ENCODE results near the gene TUBB3. TPM values are rescaled to one million over a fixed set of nuclear protein-coding genes. Genes with fewer than 3 reads are reported as not detected.

Gene TUBB3
- total RNA-seq, 1 experiment from 2014 or later = 209 TPM

GRCh38 chr16:89922477-89922883 lies 662 bp upstream of the TUBB3 start (continued):
- no peak for TF ChIP-seq ATF6 (CRISPR knock-in tag; IDR thresholded peaks at IDR 0.05)
- no peak for TF ChIP-seq ZNF138 (CRISPR knock-in tag; conservative IDR thresholded peaks at IDR 0.05)
- no peak for TF ChIP-seq MLX (CRISPR knock-in tag; IDR thresholded peaks at IDR 0.05)
- TF ChIP-seq, protein P1, sequence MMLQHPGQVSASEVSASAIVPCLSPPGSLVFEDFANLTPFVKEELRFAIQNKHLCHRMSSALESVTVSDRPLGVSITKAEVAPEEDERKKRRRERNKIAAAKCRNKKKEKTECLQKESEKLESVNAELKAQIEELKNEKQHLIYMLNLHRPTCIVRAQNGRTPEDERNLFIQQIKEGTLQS (CRISPR knock-in tag; conservative IDR thresholded peaks at IDR 0.05) = no peak
- no peak for TF ChIP-seq ZNF416 (CRISPR knock-in tag; IDR thresholded peaks at IDR 0.05)
- TF ChIP-seq SP1 (CRISPR knock-in tag; conservative IDR thresholded peaks at IDR 0.05) = no peak
- TF ChIP-seq CREM (CRISPR knock-in tag; IDR thresholded peaks at IDR 0.05) = no peak
- TF ChIP-seq, protein P2, sequence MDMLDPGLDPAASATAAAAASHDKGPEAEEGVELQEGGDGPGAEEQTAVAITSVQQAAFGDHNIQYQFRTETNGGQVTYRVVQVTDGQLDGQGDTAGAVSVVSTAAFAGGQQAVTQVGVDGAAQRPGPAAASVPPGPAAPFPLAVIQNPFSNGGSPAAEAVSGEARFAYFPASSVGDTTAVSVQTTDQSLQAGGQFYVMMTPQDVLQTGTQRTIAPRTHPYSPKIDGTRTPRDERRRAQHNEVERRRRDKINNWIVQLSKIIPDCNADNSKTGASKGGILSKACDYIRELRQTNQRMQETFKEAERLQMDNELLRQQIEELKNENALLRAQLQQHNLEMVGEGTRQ (CRISPR knock-in tag; IDR thresholded peaks at IDR 0.05) = no peak
- no peak for TF ChIP-seq OVOL2 (CRISPR knock-in tag; IDR thresholded peaks at IDR 0.05; ENCODE audit: borderline replicate concordance)

- DNase-seq (ENCODE audit: low spot score) (peak; percentile 64), ATAC-seq (peak; percentile 4)
- Mint-ChIP-seq H3K27me3 (ENCODE audit: low read depth) (peaks cover 33% of the 10 kb centered on the region), H3K4me3 (peak overlapping the region; percentile 63), H3K36me3 (no peaks in the 10 kb centered on the region), H3K9me3 (no peaks in the 10 kb centered on the region), H3K4me1 (peaks cover 17% of the 10 kb centered on the region), H3K27ac (no peak overlapping the region)
- ChIA-PET CTCF (interaction anchor here (0.6 to 5.7 kb wide), 14 partner anchors 14 to 282 kb away, joined by 3 to 70 read pairs (median 5); partner anchors contain the start of genes DBNDD1, DEF8 and TCF25), POLR2A (interaction anchor here (0.6 to 2.8 kb wide), 5 partner anchors 10 to 92 kb away, joined by 3 to 14 read pairs (median 7); partner anchors contain the start of genes DEF8 and TCF25)
- TF ChIP-seq ZNF671 (CRISPR knock-in tag; IDR thresholded peaks at IDR 0.05) = no peak
Measured at GRCh38 chr16:89923640-89924296, 626 bp downstream of the TUBB3 start.

GRCh38 chr16:89924297-89924924 lies 1.3 kb downstream of the TUBB3 start:
- peak overlapping the region; percentile 63 for H3K4me3 Mint-ChIP-seq
- H3K4me1 Mint-ChIP-seq = peaks cover 16% of the 10 kb centered on the region
- TF ChIP-seq NR2C2 (CRISPR knock-in tag; IDR thresholded peaks at IDR 0.05) (no peak), USF1 (CRISPR knock-in tag; IDR thresholded peaks at IDR 0.05) (peak; percentile 54; the same call in 1 of the 2 replicates), FOXK1 (CRISPR knock-in tag; IDR thresholded peaks at IDR 0.05) (peak; percentile 61)
- TF ChIP-seq, protein P2 (CRISPR knock-in tag; IDR thresholded peaks at IDR 0.05) = 0 out of 2 replicates have a peak, but pooled peaks have one; percentile 54
- H3K27ac Mint-ChIP-seq = no peak overlapping the region
- peak; percentile 87 for DNase-seq (ENCODE audit: low spot score)
- no peaks in the 10 kb centered on the region for H3K9me3 Mint-ChIP-seq
- POLR2A ChIA-PET = interaction anchor here (0.6 to 1.8 kb wide), 5 partner anchors 11 to 93 kb away, joined by 3 to 7 read pairs (median 4); partner anchors contain the start of genes DEF8 and TCF25
- peaks cover 4% of the 10 kb centered on the region; the same call in 1 of the 2 replicates for H3K36me3 Mint-ChIP-seq
- ATAC-seq = peak; percentile 32
- CTCF ChIA-PET = interaction anchor here (0.6 to 5.7 kb wide), 14 partner anchors 15 to 283 kb away, joined by 3 to 70 read pairs (median 4); partner anchors contain the start of genes DBNDD1, DEF8 and TCF25
- H3K27me3 Mint-ChIP-seq (ENCODE audit: low read depth) = peaks cover 26% of the 10 kb centered on the region

All from WTC11 (cell line).